GM19455 (cell line): Measurements from ENCODE around the gene NPAS3.

Experiments used
- ATAC-seq: cut with Tn5 transposase; IDR thresholded peaks from one replicate; pipeline ENCODE4 v1.9.1; 2021; ENCODE audit not compliant: unreplicated experiment

The NPAS3 gene

DNA sequence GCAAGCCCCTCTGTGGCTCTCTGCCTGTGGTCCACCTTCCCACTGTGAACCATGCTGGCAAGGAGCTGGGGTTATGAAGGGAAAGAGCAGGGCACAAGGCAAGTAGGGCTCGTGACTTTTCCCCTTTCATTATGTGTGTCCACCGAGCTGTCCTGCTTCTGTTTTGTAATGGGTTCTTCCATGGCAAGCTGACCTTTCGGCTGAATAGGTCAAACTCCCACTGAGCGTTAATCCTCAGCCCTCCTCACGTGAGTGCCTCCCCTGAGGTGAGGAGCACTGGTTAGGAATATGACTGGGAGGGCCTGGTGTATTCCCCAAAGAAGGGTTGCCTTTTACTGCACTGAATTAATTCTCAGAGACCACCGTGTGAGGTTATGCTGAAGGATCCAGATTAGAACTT lies 424.3 kb downstream of the NPAS3 start:
- no peak for ATAC-seq

DNA sequence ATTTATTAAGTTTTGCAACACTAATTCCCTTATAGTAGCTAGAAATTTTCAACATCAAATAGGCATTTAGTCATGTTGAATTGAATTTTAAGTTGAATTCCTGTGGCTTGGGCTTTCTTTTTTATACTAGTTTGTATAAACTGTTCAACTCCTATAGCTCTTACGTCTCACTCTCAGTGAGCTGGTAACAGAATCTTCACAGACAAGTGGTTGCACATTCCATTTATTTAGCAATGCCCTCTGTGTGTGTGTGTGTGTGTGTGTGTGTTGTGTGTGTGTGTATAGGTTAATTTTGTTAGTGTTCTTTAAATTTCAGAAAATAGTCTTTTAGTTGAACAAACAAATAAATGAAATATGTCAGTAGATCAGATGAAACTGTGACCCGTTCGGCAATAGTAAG lies 425.0 kb downstream of the NPAS3 start:
- no peak for ATAC-seq

- ATAC-seq, result no peak
Measured at GRCh38 chr14:33364466-33364865, 425.8 kb downstream of the NPAS3 start.

DNA sequence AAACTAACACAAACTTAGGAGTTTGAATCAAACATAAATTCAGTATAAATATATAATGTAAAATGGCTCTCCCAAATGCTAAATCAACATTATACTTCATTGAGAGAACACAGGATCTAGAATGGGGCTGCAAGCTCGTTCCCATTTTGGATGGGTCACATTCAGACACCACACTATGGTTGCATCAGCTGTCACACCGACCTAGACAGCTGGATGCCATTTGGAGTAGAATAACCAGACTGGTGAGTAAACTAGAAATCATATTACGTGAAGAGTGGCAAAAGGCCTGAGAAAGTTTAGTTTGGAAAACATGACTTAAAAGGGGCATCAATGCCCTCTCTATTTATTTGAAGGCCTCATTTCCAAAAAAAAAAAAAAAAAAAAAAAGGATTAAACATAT lies 430.4 kb downstream of the NPAS3 start:
- no peak for ATAC-seq

GRCh38 chr14:33369972-33370371 lies 431.3 kb downstream of the NPAS3 start:
- ATAC-seq, result no peak

DNA sequence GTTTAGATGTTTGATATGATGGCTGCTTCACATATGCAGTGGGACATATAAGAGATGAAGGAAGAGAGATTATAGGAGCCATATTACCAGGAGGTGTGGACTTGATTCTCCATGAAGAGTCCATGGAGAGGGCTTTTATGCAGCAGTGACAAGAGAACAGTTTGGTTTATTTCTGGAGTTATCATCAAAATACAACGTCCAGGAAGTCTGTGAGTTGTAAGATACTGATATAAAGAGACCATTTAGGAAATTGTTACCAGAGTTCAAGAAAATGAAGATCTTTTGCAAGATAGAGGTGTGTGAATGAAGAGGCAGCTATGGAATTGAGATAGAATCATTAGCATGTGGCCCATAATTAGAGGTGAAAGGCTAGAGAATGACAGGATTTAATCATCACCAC lies 431.7 kb downstream of the NPAS3 start:
- ATAC-seq, result no peak

- no peak for ATAC-seq
Measured at GRCh38 chr14:33375196-33375595, 436.5 kb downstream of the NPAS3 start.

DNA sequence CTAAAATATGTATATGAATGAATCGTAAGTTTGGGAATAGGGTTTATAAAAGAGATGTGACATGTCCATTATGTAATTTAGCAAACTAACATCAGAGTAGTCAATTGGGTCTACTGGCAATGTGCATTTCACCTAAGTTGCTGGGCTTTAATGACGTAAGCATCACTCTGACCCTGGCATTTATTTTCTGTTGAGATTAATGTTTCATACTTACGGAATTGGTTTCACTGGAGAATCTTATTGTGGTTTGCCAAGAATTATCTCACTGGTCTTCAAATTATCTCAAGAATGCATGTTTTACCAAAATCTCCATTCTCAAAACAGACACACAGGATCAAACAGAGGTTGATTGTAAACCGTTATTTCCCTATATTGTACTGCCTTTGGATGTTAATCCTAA lies 437.1 kb downstream of the NPAS3 start:
- ATAC-seq, result no peak

GRCh38 chr14:33376510-33376909 lies 437.8 kb downstream of the NPAS3 start:
- ATAC-seq, result no peak

GRCh38 chr14:33377596-33378390 lies 439.1 kb downstream of the NPAS3 start:
- ATAC-seq, result no peak

DNA sequence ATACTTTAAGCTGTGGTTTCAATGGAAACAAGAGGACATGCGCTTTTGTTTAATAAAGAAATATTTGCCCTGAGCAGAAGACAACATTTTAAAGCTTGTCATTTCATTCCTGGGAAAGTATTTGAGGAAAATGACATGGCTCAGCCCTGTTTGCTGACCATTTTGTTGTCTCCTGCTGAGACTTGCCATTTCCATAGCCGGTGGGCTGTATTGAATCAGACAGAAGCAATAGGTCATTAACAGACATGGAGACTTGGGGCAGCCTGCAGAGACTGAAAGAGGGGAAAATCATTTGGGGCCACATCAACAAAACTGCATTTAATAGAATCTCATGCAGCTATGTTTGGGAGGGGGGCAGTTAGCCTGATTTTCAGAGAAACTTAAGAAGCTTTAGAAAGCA lies 443.0 kb downstream of the NPAS3 start:
- no peak for ATAC-seq

DNA sequence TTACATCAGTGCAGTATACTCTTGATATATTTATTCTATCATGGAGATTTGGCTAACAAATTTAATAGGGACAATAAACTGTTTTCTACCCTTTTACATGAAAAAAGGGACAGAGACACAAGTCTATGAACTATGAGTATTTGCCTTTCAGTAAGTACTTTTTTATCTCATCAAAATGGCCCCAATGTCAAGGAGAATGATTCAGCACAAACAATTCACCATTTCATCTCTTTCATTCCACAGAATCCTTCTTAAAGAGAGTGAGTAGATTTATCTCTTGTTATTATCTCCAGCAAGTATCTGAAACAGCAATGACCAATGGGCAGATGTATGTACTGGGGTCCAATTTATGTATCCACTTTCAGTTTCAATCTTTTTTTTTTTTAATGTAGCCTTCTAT lies 447.5 kb downstream of the NPAS3 start:
- no peak for ATAC-seq

GRCh38 chr14:33386781-33387180 lies 448.1 kb downstream of the NPAS3 start:
- ATAC-seq, result no peak

DNA sequence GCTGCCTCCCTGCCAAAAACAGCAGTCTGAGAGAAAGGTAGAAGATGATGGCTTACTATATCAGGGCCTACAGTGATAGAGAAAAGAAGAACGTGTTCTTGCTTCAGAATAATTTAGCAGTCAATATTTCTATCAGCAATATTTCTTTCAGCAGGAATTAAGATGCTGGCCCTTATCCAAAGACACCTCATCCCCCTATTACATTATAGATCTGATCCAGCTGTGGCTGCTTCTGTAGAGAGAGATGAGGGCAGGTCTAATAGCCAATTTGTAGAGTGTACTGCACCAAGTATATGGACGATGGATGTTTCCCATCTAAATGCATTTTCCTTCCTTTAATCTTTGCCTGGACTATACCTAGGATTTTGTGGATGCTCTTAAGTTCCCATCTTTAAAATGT lies 451.7 kb downstream of the NPAS3 start:
- no peak for ATAC-seq

DNA sequence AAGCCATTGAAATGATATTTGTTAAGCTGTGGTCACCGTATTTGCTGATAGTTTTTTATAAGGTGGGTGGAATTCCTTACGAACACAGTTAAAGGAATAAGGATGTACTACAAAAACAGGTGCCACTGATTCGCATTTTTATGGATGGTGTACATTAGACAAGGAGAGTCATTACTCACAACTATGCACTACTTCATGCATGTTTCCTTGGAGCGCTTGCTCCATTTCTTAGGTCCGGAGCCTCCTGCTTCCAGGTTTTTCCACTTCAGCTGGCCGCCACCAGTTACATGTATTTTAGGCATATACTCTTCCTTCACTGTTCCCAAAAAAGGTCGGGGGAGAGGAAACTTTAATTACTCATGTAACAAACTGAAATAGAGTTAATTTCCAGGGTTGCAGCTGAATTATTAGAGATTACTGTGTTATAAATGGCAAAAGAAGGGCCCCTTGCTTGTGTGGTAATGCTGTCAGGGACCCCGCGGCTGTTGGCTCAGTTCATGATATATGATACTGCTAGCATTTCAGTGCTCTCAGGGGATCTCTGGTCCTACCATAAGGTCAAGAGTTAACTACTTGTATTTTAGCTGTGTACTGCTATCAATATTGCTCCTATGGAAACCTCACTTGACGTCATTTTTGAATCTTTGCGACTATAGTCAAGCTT lies 454.7 kb downstream of the NPAS3 start:
- ATAC-seq, result no peak

GRCh38 chr14:33393895-33394368 lies 455.3 kb downstream of the NPAS3 start:
- no peak for ATAC-seq

GRCh38 chr14:33401311-33401710 lies 462.6 kb downstream of the NPAS3 start:
- no peak for ATAC-seq

- no peak for ATAC-seq
Measured at GRCh38 chr14:33402604-33403003, 463.9 kb downstream of the NPAS3 start.

DNA sequence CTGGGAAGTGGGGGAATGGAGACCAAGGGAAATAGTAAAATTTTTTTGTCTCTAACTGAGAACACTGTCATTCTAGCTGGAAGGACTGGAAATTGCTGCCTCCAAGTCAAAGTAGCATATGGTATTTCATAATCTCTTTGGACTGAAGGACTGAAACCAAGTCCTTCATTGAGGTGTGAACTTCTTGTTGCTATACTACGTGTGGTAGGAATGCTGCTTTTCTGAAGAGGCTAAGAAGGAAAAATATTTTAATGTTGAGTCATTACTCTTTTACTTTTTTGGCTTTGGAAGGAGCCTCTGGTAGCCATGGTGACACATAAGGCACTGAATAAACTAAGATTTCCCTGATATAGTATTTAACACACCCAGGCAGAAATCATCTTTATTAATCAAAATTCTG lies 465.4 kb downstream of the NPAS3 start:
- ATAC-seq, result no peak

DNA sequence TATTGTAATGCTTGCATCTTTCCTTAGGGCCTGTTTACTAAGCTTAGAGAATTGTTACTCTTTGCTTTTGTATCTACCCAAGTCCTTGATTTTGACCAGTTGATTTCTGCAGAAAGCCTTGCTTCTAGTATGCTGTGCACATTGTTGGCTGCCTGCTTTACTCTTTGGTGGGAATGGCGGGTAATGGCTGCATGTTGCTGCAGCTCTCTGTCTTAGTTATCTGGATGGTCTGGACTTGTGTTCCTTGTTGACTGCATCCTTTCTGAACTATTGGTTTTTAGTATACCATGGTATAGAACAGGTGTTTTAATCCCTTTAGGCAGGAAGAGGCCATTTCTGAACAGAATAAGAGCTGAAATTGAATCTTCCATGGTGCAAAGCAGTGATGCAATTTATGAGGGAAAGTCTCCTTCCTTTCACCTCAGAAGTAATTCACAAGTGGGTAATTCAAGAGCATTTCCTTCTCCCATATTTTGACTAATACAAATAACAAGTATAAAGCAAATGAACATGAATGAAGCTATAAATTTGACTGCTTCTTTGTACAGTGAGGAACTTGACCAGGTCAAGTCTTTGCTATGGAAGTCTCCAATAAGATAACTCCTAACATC lies 466.4 kb downstream of the NPAS3 start:
- no peak for ATAC-seq

DNA sequence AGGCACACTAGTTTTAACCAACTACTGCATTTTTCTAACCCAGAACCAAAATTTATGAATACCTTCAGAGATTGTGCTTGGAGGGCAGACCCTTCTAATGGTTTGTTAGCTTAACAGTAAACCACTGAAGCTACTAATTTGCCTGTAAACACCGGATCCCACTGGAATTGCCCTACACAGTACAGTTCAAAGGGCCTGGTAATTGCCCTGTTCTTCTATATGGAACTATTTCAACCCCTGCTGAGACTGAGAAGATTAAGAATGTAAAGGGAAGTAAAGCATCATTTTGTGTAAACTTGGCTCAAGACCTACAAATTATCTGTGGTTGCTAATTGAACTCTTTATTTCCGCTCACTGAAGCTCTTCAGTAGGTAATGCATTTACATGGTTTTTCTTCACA lies 468.1 kb downstream of the NPAS3 start:
- ATAC-seq, result no peak

DNA sequence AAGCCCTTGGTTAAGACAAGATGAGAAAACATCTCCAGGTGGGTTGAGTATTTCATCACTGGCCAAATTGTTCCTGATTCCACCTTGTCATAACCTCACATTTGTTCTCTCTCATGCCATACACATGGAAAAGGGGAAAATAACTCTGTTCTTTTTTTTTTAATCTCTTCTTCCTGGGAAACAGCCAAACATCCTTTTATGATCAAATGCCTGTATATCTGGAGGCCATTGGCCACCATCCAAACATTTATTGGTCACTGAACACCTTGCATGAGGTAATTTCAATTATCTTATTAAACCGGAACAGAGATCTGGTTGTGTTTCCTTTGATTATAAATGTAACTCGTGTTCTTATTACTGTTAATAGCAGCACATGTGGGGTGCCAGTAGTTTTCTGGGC lies 469.6 kb downstream of the NPAS3 start:
- ATAC-seq, result no peak
